Vagina (tissue), 2 donors: Measurements from ENCODE around the gene CTAGE9.

ENCODE experiments used
- POLR2AphosphoS5 ChIP-seq, 2 donors: sonication (generic); formaldehyde crosslinking; IDR thresholded peaks; one replicate each; pipeline ENCODE4 v1.9.0; 2017; ENCODE audit warnings: antibody characterized with exemption in 2 of 2, mild to moderate bottlenecking in 2 of 2, low read depth in 1 of 2; ENCODE audit not compliant: insufficient read depth in 1 of 2
- TF ChIP-seq, protein P1 (sequence below), 3 experiments: fragments of 450-650 bp in 2 of 3; fragments of 200-600 bp in 1 of 3; sonication (generic) in 1 of 3; IDR thresholded peaks; one replicate each; pipeline ENCODE4 v1.5.1; 2017 to 2019; ENCODE audit warnings: antibody characterized with exemption in 3 of 3, mild to moderate bottlenecking in 2 of 3, moderate library complexity in 2 of 3

DNA sequence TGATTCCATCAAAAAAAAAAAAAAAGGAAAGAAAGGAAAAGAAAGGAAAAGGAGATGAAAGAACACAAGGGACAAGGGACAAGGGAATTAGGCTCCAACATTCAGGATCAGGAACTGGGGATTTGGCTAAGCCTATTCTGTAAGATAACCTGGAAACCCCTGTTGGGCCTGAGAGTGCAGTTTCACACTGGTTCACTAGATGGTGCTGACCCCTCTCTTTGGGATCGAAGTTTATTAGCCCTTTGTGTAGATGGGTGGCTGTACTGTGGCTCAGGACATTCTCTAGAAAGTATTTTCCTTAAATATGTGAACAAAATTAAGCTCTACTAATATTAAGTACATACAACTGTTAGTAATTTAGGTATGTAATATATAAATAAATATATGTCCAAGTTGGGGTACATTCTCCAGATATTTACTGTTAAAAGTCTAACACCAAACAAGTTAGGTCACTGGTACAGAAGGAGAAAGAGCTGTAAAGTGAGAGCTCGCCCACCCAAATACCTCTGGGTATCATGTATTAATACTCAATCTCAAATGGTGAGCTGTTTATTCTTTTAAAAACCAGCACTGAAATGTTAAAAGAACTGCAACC, 15.9 kb downstream of the CTAGE9 start:
- TF ChIP-seq, protein P1, sequence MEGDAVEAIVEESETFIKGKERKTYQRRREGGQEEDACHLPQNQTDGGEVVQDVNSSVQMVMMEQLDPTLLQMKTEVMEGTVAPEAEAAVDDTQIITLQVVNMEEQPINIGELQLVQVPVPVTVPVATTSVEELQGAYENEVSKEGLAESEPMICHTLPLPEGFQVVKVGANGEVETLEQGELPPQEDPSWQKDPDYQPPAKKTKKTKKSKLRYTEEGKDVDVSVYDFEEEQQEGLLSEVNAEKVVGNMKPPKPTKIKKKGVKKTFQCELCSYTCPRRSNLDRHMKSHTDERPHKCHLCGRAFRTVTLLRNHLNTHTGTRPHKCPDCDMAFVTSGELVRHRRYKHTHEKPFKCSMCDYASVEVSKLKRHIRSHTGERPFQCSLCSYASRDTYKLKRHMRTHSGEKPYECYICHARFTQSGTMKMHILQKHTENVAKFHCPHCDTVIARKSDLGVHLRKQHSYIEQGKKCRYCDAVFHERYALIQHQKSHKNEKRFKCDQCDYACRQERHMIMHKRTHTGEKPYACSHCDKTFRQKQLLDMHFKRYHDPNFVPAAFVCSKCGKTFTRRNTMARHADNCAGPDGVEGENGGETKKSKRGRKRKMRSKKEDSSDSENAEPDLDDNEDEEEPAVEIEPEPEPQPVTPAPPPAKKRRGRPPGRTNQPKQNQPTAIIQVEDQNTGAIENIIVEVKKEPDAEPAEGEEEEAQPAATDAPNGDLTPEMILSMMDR (IDR thresholded peaks at IDR 0.05), result peak in 2 of 3 experiments; percentile 40 to 64
- TF ChIP-seq POLR2AphosphoS5 (IDR thresholded peaks at IDR 0.05; ENCODE audit: insufficient read depth in 1 of 2, low read depth in 1 of 2), result no peak
